Epithelial cell of proximal tubule (primary cell): ENCODE data around the gene WRAP73. TPM values are rescaled to one million over a fixed set of nuclear protein-coding genes. Genes with fewer than 3 reads are reported as not detected.

Source experiments
- DNase-seq: peaks from one replicate; pipeline ENCODE4 v3.0.0-alpha.2; 2011; ENCODE audit warnings: low read depth
- H3K4me3 ChIP-seq: 2 replicates; pipeline ENCODE4 v1.5.1; 2011; ENCODE audit warnings: low read depth, mild to moderate bottlenecking, low read length
- CTCF ChIP-seq: conservative IDR thresholded peaks from 2 replicates; pipeline ENCODE4 v1.5.1; 2012; ENCODE audit warnings: low read depth, mild to moderate bottlenecking, low read length
- total RNA-seq: library from RNA; depleted of rRNA; stranded (reverse); fragments of >200 nt; gene quantifications from 2 replicates; pipeline ENCODE4 v1.2.3, GENCODE V29; 2015

The WRAP73 gene
- total RNA-seq, 1 donor from 2014 or later, result 17.0 TPM

GRCh38 chr1:3634059-3634800 is 15.7 kb downstream of the WRAP73 start:
- H3K4me3 ChIP-seq, result no peak overlapping the region
- no peak for TF ChIP-seq CTCF
- DNase-seq, result no peak

GRCh38 chr1:3633344-3634058 is 16.4 kb downstream of the WRAP73 start:
- no peak overlapping the region for H3K4me3 ChIP-seq
- DNase-seq, result no peak
- no peak for TF ChIP-seq CTCF

- H3K4me3 ChIP-seq, result no peak overlapping the region
- no peak for TF ChIP-seq CTCF
These were observed 17.1 kb downstream of the WRAP73 start for GRCh38 chr1:3632716-3633343.

GRCh38 chr1:3632298-3632697 is 17.6 kb downstream of the WRAP73 start:
- no peak for TF ChIP-seq CTCF
- DNase-seq, result no peak
- H3K4me3 ChIP-seq, result no peak overlapping the region

More at GRCh38 chr1:3632716-3633343, 17.1 kb downstream of the WRAP73 start:
- DNase-seq, result no peak

- H3K4me3 ChIP-seq, result no peak overlapping the region
- DNase-seq, result no peak
- no peak for TF ChIP-seq CTCF
These were observed 18.3 kb downstream of the WRAP73 start for GRCh38 chr1:3631320-3632260.

GRCh38 chr1:3630914-3631313 is 19.0 kb downstream of the WRAP73 start:
- no peak for DNase-seq
- no peak for TF ChIP-seq CTCF
- no peak overlapping the region for H3K4me3 ChIP-seq
